Activated CD8-positive, alpha-beta memory T cell treated with anti-CD3 and anti-CD28 coated beads, Interleukin-2, amount 10 ng/mL, durations not matched to agents 7 days and 5 days (primary cell): ENCODE measurements around the gene VAC14. TPM values are rescaled to one million over a fixed set of nuclear protein-coding genes. Genes with fewer than 3 reads are reported as not detected.
"Not testable (repeated sequence)": the region's sequence is repeated elsewhere in the genome, so short reads cannot be mapped to it uniquely, and the experiment has no call there.

ENCODE experiments used
- ATAC-seq: fragments of 150-1000 bp; cut with Tn5 transposase; one replicate; pipeline ENCODE4 v1.10.0; 2021; ENCODE audit warnings: moderate library complexity
- CTCF ChIA-PET: fragments of 350-600 bp; sonication (Branson Sonifier 250); formaldehyde crosslinking; loops from one replicate; lab custom pipeline; 2021; ENCODE audit warnings: antibody characterized with exemption; lab: Charles Lee
- DNase-seq: peaks from one replicate; pipeline ENCODE4 v3.0.0-alpha.2; 2020
- H3K27ac Mint-ChIP-seq: one replicate; pipeline ENCODE4 v1.8.0; 2021; ENCODE audit warnings: mild to moderate bottlenecking, mixed read lengths
- H3K27me3 Mint-ChIP-seq: one replicate; pipeline ENCODE4 v1.8.0; 2021; ENCODE audit warnings: mixed read lengths
- H3K36me3 Mint-ChIP-seq: one replicate; pipeline ENCODE4 v1.8.0; 2021; ENCODE audit warnings: mild to moderate bottlenecking, mixed read lengths
- H3K4me1 Mint-ChIP-seq: one replicate; pipeline ENCODE4 v1.8.0; 2021; ENCODE audit warnings: mixed read lengths
- H3K4me3 Mint-ChIP-seq: one replicate; pipeline ENCODE4 v1.8.0; 2021; ENCODE audit warnings: mild to moderate bottlenecking, moderate library complexity, mixed read lengths
- H3K9me3 Mint-ChIP-seq: one replicate; pipeline ENCODE4 v1.8.0; 2022; ENCODE audit warnings: low read depth, mixed read lengths
- total RNA-seq, 2 experiments: library from RNA; stranded (reverse); gene quantifications; one replicate each; pipeline ENCODE4 v1.2.3, GENCODE V29; 2021

Gene VAC14
- total RNA-seq = 10 to 100 TPM; 36.2 to 38.6 TPM

DNA sequence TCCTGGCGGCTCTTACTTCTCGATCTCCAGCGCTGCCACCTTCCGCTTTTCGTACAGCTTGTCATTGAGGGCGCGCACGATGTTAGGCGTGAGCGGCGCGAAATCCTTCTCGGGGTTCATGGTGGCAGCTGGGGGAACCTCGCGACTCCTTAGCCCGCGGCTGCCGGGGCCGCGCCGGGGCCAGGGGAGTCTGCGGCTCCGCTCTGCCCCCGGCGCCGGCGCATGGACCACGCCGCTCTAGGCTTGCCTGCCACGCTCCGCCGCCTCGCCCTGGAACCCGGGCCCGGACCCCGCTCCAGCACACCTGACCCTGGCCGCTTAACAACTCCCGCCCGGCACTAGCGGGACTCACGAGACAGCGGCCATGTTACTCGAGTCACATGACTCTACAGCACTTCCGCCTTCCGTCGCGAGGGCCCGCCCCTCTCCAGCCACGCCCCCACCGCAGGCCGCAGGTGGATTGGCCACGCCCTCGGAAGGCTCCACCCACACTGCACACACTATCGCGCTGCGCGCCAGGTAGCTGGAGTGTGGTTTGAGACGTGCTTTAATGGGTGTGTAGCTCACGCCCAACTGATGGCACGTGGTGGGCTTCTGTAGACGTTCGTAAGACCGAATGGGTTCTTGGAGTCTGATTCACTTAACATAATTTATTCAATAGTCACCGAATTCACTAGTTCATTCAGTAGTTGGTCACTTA is at the start of gene VAC14:
Gene VAC14 (minus strand): TSS at position 378 of the 700 bp plus-strand sequence. CDS start 258 bp downstream, at position 120.
- Mint-ChIP-seq H3K27me3 (peaks cover 2% of the 10 kb centered on the region), H3K27ac (peak within 1 kb of the TSS; percentile 85), H3K4me3 (peak within 1 kb of the TSS; percentile 86), H3K36me3 (no peaks in the 10 kb centered on the region), H3K9me3 (peaks cover 6% of the 10 kb centered on the region), H3K4me1 (peaks cover 26% of the 10 kb centered on the region)
- DNase-seq (peak; percentile 97), ATAC-seq (peak; percentile 96)
- CTCF ChIA-PET = interaction anchor here (2.5 kb wide), 1 partner anchor 29 kb away, joined by 8 read pairs; no protein-coding TSS in a partner anchor

DNA sequence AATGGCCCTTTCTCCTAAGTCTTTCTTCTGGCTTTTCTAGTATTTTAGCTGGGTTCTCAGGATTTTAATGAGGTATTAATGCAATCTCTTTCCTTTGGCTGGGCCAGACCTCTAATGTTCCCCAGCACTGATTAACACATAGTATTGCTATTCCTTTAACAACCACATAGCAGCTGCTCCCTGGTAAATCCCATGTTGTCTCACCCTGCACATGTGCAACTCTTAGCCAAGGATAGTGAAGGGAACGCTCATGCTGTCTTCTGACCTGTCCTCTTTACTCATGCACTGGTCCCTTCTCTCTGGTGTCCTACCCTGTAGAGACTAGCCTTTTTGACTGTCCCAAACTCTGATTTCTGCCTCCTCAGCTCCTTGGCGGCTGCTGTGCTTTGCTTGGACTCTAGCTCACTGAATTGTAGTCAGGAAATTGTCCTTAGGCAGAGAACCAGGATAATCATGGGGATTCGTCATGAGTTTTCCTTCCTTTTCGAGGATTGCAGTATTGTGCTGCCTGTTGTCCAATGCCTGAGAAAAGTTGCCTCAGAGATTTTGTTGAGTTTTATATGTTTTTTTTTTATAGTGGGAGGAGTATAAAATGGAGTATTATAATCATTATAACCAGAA is 22.6 kb upstream of the VAC14 start:
- H3K4me3 Mint-ChIP-seq, H3K27ac Mint-ChIP-seq, H3K36me3 Mint-ChIP-seq: not testable (repeated sequence)

DNA sequence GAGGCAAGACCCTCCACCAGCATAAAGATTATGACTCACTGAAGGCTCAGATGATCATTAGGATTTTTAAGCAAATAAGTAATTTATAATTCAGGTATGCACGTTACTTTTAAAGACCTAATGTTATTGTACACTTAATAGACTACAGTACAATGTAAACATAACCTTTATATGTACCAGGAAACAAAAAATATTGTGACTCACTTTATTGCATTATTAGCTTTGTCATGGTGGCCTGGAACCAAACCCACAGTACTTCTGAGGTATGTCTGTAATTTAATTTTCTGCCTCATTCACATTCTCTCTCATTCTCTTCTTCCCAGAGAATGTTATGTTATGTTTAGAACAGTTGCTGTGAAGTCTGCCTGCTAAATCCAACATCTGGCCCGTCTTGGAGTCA is 21.8 kb upstream of the VAC14 start:
- H3K27ac Mint-ChIP-seq, H3K27me3 Mint-ChIP-seq, H3K4me3 Mint-ChIP-seq, DNase-seq, H3K36me3 Mint-ChIP-seq, H3K9me3 Mint-ChIP-seq, CTCF ChIA-PET, ATAC-seq, H3K4me1 Mint-ChIP-seq: not testable (repeated sequence)

More for the DNA sequence above, 22.6 kb upstream of the VAC14 start:
- H3K27me3 Mint-ChIP-seq, CTCF ChIA-PET, DNase-seq, H3K4me1 Mint-ChIP-seq, ATAC-seq, H3K9me3 Mint-ChIP-seq: not testable (repeated sequence)

DNA sequence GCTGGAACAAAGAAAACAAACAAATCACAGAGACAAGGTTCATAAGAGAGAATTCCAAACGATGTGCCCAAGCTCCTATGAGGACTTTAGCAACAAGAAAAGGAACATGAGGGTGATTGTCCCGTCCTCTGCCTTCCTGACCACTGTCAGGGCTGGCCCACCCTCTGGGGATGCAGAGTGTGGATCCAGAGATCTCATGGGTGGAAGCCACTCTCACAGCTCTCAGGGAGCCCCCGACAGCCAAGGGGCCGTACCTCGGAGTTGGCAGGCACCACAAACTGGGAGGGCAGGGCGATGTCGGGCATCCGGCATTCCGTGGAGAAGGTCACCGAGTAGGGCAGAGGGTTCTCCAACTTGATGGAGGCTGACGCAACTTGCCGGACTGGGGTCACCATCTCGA is 17.1 kb upstream of the VAC14 start:
- H3K4me3 Mint-ChIP-seq, H3K27ac Mint-ChIP-seq, H3K4me1 Mint-ChIP-seq, H3K36me3 Mint-ChIP-seq, DNase-seq, ATAC-seq, H3K9me3 Mint-ChIP-seq, CTCF ChIA-PET, H3K27me3 Mint-ChIP-seq: not testable (repeated sequence)

GRCh38 chr16:70809392-70810060 is 8.6 kb upstream of the VAC14 start:
- DNase-seq = no peak
- CTCF ChIA-PET = interaction anchor here (2.0 kb wide), 1 partner anchor 39 kb away, joined by 6 read pairs; no protein-coding TSS in a partner anchor
- H3K4me1 Mint-ChIP-seq = peaks cover under 1% of the 10 kb centered on the region
- ATAC-seq = no peak
- H3K9me3 Mint-ChIP-seq = no peaks in the 10 kb centered on the region
- peaks cover 9% of the 10 kb centered on the region for H3K27me3 Mint-ChIP-seq
- no peak overlapping the region for H3K27ac Mint-ChIP-seq
- no peaks in the 10 kb centered on the region for H3K36me3 Mint-ChIP-seq
- no peak overlapping the region for H3K4me3 Mint-ChIP-seq

- DNase-seq (no peak), ATAC-seq (no peak)
- H3K27ac Mint-ChIP-seq = no peak overlapping the region
- H3K4me1 Mint-ChIP-seq = peaks cover 5% of the 10 kb centered on the region
- H3K36me3 Mint-ChIP-seq = no peaks in the 10 kb centered on the region
- peaks cover 9% of the 10 kb centered on the region for H3K27me3 Mint-ChIP-seq
- peaks cover 5% of the 10 kb centered on the region for H3K9me3 Mint-ChIP-seq
- H3K4me3 Mint-ChIP-seq = no peak overlapping the region
- CTCF ChIA-PET = interaction anchor here (2.0 kb wide), 1 partner anchor 37 kb away, joined by 6 read pairs; no protein-coding TSS in a partner anchor
Measured at GRCh38 chr16:70808371-70808770, 7.4 kb upstream of the VAC14 start.

- no peaks in the 10 kb centered on the region for H3K36me3 Mint-ChIP-seq
- no peak overlapping the region for H3K4me3 Mint-ChIP-seq
- ATAC-seq (no peak), DNase-seq (no peak)
- H3K4me1 Mint-ChIP-seq = peaks cover 9% of the 10 kb centered on the region
- CTCF ChIA-PET = no interaction called here
- peaks cover 11% of the 10 kb centered on the region for H3K27me3 Mint-ChIP-seq
- no peak overlapping the region for H3K27ac Mint-ChIP-seq
- peaks cover 6% of the 10 kb centered on the region for H3K9me3 Mint-ChIP-seq
Measured at GRCh38 chr16:70805787-70806186, 4.8 kb upstream of the VAC14 start.

DNA sequence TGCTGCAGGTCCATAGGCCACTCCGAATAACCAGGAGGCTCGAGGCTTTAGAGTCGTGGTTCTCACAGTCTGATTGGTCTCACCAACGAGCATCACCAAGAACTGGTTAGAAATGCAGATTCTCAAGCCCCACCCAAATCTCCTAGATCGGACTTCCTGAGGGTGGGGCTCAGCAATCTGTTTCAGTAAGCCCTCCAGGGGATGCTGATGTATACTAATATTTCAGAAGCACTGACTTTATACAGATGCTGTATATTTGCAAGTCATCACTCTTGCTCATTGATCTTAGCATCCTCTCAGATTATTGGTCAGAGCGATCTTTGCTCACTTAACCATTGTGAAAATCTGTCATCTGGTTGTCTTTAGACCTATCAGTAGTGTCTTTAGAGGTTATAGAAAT is 4.4 kb upstream of the VAC14 start:
- H3K36me3 Mint-ChIP-seq = no peaks in the 10 kb centered on the region
- DNase-seq = peak; percentile 29
- peaks cover 11% of the 10 kb centered on the region for H3K27me3 Mint-ChIP-seq
- CTCF ChIA-PET = no interaction called here
- no peak overlapping the region for H3K27ac Mint-ChIP-seq
- no peak overlapping the region for H3K4me3 Mint-ChIP-seq
- peaks cover 6% of the 10 kb centered on the region for H3K9me3 Mint-ChIP-seq
- peaks cover 11% of the 10 kb centered on the region for H3K4me1 Mint-ChIP-seq
- ATAC-seq = no peak

GRCh38 chr16:70804734-70805169 is 3.8 kb upstream of the VAC14 start:
- no peak for ATAC-seq
- H3K4me3 Mint-ChIP-seq = no peak overlapping the region
- DNase-seq = peak; percentile 27
- CTCF ChIA-PET = no interaction called here
- peaks cover 17% of the 10 kb centered on the region for H3K4me1 Mint-ChIP-seq
- H3K9me3 Mint-ChIP-seq = peaks cover 6% of the 10 kb centered on the region
- no peaks in the 10 kb centered on the region for H3K36me3 Mint-ChIP-seq
- H3K27ac Mint-ChIP-seq = peak overlapping the region; percentile 30
- H3K27me3 Mint-ChIP-seq = peaks cover 11% of the 10 kb centered on the region

GRCh38 chr16:70804153-70804733 is 3.3 kb upstream of the VAC14 start:
- Mint-ChIP-seq H3K27me3 (peaks cover 11% of the 10 kb centered on the region), H3K36me3 (no peaks in the 10 kb centered on the region), H3K27ac (peak overlapping the region; percentile 30), H3K4me1 (peaks cover 21% of the 10 kb centered on the region), H3K4me3 (no peak overlapping the region), H3K9me3 (peaks cover 6% of the 10 kb centered on the region)
- ATAC-seq (no peak), DNase-seq (peak; percentile 38)
- CTCF ChIA-PET = no interaction called here

DNA sequence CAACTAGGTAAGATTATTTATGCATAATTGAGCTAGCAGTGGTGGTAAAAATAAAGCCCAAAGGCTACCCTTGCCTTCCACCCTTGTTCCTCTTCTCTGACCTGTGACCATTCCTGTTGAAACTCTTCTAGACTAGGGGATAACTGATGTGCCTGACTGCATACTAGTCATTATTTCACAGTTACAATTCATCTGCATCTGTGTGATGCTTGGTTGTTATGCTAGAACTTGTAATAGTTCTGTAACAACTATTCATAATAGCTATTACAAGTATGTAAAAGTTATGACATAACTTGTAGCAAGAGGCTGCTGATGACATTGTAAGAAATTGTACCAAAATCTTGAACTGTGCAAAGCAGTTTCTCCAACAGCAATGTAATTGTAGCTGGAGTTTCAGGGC is 2.4 kb upstream of the VAC14 start:
- CTCF ChIA-PET = no interaction called here

GRCh38 chr16:70801611-70802010 is 653 bp upstream of the VAC14 start:
- H3K27ac Mint-ChIP-seq = peak overlapping the region; percentile 52
- H3K36me3 Mint-ChIP-seq = no peaks in the 10 kb centered on the region
- H3K27me3 Mint-ChIP-seq = peaks cover 2% of the 10 kb centered on the region
- H3K4me1 Mint-ChIP-seq = peaks cover 26% of the 10 kb centered on the region
- CTCF ChIA-PET = interaction anchor here (2.5 kb wide), 1 partner anchor 30 kb away, joined by 8 read pairs; no protein-coding TSS in a partner anchor
- peaks cover 6% of the 10 kb centered on the region for H3K9me3 Mint-ChIP-seq
- ATAC-seq (no peak), DNase-seq (no peak)
- H3K4me3 Mint-ChIP-seq = peak overlapping the region; percentile 86

More for the DNA sequence above, 2.4 kb upstream of the VAC14 start:
- peaks cover 6% of the 10 kb centered on the region for H3K9me3 Mint-ChIP-seq
- peaks cover 26% of the 10 kb centered on the region for H3K4me1 Mint-ChIP-seq
- no peak for ATAC-seq
- no peak overlapping the region for H3K4me3 Mint-ChIP-seq
- no peaks in the 10 kb centered on the region for H3K36me3 Mint-ChIP-seq
- peaks cover 11% of the 10 kb centered on the region for H3K27me3 Mint-ChIP-seq
- H3K27ac Mint-ChIP-seq = no peak overlapping the region
- DNase-seq = no peak

DNA sequence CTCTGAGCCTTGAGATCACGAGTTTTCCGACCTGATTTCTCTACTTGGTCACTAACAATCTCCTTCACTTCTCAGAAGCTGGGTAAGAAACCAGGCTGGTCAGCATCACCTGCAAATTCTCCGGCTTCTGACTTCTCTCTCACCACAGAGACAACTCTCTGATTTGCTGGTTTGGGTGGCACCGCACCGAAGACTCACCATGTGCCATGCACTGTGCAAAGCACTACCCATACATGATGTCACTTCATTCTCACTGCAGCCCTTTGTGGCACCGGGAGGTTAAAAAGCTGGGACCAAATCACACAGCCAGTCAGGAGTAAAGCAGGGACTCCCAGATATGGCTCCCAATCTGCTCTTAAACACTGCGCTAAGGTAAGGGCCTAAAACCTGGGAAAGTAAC is 647 bp downstream of the VAC14 start:
- Mint-ChIP-seq H3K4me1 (peaks cover 26% of the 10 kb centered on the region), H3K27ac (peak overlapping the region; percentile 83), H3K4me3 (peak overlapping the region; percentile 86), H3K27me3 (peaks cover 2% of the 10 kb centered on the region), H3K9me3 (peaks cover 6% of the 10 kb centered on the region), H3K36me3 (no peaks in the 10 kb centered on the region)
- CTCF ChIA-PET = interaction anchor here (2.5 kb wide), 1 partner anchor 29 kb away, joined by 8 read pairs; no protein-coding TSS in a partner anchor
- no peak for DNase-seq
- ATAC-seq = no peak
